HFFc6 (cell line): ENCODE results near the gene ZNF3. TPM values are rescaled to one million over a fixed set of nuclear protein-coding genes. Genes with fewer than 3 reads are reported as not detected.

Experiments
- DNase-seq: peaks from one replicate; pipeline ENCODE4 v3.0.0-alpha.2; 2018
- H3K27ac Mint-ChIP-seq: 2 replicates; pipeline ENCODE4 v1.8.0; 2020; ENCODE audit warnings: mild to moderate bottlenecking, mixed read lengths
- H3K27me3 Mint-ChIP-seq: 2 replicates; pipeline ENCODE4 v1.8.0; 2021; ENCODE audit warnings: mild to moderate bottlenecking, moderate library complexity, mixed read lengths; ENCODE audit not compliant: insufficient read depth
- H3K36me3 Mint-ChIP-seq: 2 replicates; pipeline ENCODE4 v1.8.0; 2021; ENCODE audit warnings: low read depth, mixed read lengths
- H3K4me1 Mint-ChIP-seq: 2 replicates; pipeline ENCODE4 v1.8.0; 2020; ENCODE audit warnings: low read depth, mixed read lengths
- H3K4me3 Mint-ChIP-seq: 2 replicates; pipeline ENCODE4 v1.8.0; 2020; ENCODE audit warnings: mild to moderate bottlenecking, moderate library complexity, mixed read lengths
- H3K9me3 Mint-ChIP-seq: 2 replicates; pipeline ENCODE4 v1.8.0; 2020; ENCODE audit warnings: mild to moderate bottlenecking, mixed read lengths
- total RNA-seq, 6 experiments: library from RNA; stranded (reverse); fragmentation: NEBNext Ultra II Directional; extraction: Animal tissue kit (Norgen Biotek cat#: 25700); gene quantifications; 2 replicates in 1 of 6; 3 replicates in 5 of 6; pipeline ENCODE4 v1.2.3, GENCODE V29; 2021
- TF ChIP-seq, protein P1 (sequence below): fragments of 200-600 bp; sonication (generic); IDR thresholded peaks from 2 replicates; pipeline ENCODE4 v1.5.0; 2021; ENCODE audit warnings: antibody characterized with exemption, mild to moderate bottlenecking

ZNF3 gene
- total RNA-seq, 6 experiments from 2014 or later: 16.5 to 19.4 (median 18.3) TPM

- no peak for DNase-seq
- H3K27ac Mint-ChIP-seq: no peak overlapping the region
- no peaks in the 10 kb centered on the region for H3K9me3 Mint-ChIP-seq
- H3K4me1 Mint-ChIP-seq: peaks cover 20% of the 10 kb centered on the region
- H3K4me3 Mint-ChIP-seq: no peak overlapping the region
- peaks cover 33% of the 10 kb centered on the region for H3K36me3 Mint-ChIP-seq
- H3K27me3 Mint-ChIP-seq: no peaks in the 10 kb centered on the region
- TF ChIP-seq, protein P1, sequence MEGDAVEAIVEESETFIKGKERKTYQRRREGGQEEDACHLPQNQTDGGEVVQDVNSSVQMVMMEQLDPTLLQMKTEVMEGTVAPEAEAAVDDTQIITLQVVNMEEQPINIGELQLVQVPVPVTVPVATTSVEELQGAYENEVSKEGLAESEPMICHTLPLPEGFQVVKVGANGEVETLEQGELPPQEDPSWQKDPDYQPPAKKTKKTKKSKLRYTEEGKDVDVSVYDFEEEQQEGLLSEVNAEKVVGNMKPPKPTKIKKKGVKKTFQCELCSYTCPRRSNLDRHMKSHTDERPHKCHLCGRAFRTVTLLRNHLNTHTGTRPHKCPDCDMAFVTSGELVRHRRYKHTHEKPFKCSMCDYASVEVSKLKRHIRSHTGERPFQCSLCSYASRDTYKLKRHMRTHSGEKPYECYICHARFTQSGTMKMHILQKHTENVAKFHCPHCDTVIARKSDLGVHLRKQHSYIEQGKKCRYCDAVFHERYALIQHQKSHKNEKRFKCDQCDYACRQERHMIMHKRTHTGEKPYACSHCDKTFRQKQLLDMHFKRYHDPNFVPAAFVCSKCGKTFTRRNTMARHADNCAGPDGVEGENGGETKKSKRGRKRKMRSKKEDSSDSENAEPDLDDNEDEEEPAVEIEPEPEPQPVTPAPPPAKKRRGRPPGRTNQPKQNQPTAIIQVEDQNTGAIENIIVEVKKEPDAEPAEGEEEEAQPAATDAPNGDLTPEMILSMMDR: no peak
Observed at GRCh38 chr7:100106633-100107032, 25.1 kb upstream of the ZNF3 start.

DNA sequence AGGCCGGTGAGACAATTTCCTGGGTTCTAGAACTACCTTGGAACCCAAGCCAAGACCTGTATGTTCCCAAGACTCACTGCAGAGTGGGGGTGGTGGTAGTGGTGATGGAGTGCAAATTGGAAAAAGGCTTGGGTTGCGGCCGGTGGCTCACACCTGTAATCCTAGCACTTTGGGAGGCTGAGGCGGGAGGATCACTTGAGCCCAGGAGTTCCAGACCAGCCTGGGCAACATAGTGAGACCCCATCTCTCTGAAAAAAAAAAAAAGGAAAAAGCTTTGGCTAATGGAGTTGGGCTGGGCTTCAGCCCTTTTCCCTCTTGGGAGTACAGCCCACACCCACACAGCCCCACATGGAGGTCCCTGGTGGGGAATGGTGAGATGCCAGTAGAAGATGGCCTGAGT lies 24.0 kb upstream of the ZNF3 start:
- H3K36me3 Mint-ChIP-seq: peaks cover 25% of the 10 kb centered on the region
- H3K27me3 Mint-ChIP-seq: peaks cover 2% of the 10 kb centered on the region; the same call in 1 of the 2 replicates
- no peaks in the 10 kb centered on the region for H3K9me3 Mint-ChIP-seq
- no peak for DNase-seq
- no peak overlapping the region for H3K27ac Mint-ChIP-seq
- H3K4me1 Mint-ChIP-seq: peaks cover 20% of the 10 kb centered on the region
- no peak overlapping the region for H3K4me3 Mint-ChIP-seq
- TF ChIP-seq, protein P1: no peak

DNA sequence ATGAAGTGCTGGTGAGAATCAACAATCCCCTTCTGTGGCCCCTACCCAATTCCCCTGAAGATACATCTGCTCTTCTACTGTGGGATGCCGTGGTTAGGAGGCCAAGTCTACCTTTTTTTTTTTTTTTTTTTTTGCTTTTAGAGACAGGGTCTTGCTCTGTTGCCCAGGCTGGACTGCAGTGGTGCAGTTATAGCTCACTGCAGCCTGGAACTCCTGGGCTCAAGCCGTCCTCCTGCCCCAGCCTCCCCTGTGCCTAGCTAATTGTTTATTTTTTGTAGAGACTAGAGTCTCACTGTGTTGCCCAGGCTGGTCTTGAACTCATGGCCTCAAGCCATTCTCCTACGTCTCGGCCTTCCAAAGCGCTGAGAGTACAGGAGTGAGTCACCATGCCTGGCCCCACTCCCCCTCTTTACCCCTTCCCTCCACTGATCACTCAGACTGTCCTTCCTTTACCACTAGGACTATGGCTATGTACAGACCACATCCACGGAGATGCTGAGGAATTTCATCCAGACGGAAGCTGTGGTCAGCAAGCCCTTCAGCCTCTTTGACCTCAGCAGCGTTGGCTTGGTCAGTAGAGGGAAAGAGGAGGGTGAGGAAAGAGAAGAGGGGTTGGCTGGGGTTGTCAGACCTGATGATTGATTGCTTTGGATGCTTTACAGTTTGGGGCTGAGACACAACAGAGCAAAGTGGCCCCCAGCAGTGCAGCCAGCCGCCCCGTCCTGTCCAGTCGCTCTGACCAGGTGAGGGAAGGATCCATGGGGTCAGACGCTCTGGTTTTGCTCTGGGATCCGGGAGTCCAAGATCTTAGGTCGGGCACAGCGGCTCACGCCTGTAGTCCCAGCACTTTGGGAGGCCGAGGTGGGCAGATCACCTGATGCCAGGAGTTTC lies 21.7 kb upstream of the ZNF3 start:
- peak; percentile 93 for DNase-seq
- H3K9me3 Mint-ChIP-seq: no peaks in the 10 kb centered on the region
- peaks cover 2% of the 10 kb centered on the region; the same call in 1 of the 2 replicates for H3K27me3 Mint-ChIP-seq
- peaks cover 39% of the 10 kb centered on the region for H3K36me3 Mint-ChIP-seq
- TF ChIP-seq, protein P1: no peak
- H3K27ac Mint-ChIP-seq: peak overlapping the region; percentile 91
- H3K4me3 Mint-ChIP-seq: peak overlapping the region; percentile 90
- peaks cover 40% of the 10 kb centered on the region for H3K4me1 Mint-ChIP-seq

DNA sequence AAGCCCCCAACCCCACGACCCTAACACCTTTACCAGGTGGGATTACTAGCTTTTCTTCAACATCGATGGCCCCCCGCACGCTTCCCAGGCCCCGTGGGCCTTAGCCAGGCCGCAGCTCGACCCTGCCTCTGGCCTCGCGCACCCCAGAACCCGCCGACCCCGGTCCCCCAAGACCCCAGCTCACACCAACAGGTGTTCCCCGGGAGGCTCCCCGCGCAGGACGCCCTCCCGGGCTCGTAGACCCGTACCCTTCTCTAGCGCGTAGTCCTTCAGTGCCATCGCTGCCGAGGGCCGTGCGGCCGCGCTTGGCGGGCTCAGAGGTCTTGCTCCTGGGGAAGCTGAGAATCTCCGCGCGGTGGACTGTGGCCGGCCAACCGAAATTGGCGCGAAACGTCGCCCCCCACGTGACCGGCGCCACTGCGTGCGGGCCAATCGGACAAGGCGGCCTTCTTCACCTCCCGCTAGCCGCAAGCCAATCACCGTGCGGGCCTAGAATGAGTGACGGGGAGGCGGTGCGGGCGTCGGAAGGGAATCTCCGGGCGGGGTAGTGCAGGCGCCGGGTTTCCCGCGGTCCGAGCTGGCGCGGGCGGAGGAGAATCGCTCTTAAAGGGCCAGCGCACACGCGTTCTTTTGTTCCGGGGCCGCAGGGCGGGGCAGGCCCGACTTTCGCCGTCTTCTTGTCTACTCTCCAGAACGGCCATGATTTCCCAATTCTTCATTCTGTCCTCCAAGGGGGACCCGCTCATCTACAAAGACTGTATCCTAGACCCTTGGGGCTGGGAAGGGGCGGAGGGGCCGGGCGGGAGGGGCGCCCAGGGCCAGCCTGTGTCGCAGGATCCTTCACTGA lies 19.7 kb upstream of the ZNF3 start, which contains the start of the genes AP4M1 and MCM7:
TSS of gene AP4M1 (plus strand) at position 628 of the 847 bp plus-strand sequence. CDS start at position 700, 72 bp downstream.
TSS of gene MCM7 (minus strand) at position 382 of the 847 bp plus-strand sequence. CDS start at position 279, 103 bp downstream.
- peak within 1 kb of the TSS; percentile 90 for H3K4me3 Mint-ChIP-seq
- H3K27ac Mint-ChIP-seq: peak within 1 kb of the TSS; percentile 91
- DNase-seq: peak; percentile 99
- peaks cover 45% of the 10 kb centered on the region for H3K4me1 Mint-ChIP-seq
- H3K27me3 Mint-ChIP-seq: peaks cover 2% of the 10 kb centered on the region
- H3K36me3 Mint-ChIP-seq: peaks cover 47% of the 10 kb centered on the region
- TF ChIP-seq, protein P1: 0 out of 2 replicates have a peak, but pooled peaks have one; percentile 3
- no peaks in the 10 kb centered on the region for H3K9me3 Mint-ChIP-seq

DNA sequence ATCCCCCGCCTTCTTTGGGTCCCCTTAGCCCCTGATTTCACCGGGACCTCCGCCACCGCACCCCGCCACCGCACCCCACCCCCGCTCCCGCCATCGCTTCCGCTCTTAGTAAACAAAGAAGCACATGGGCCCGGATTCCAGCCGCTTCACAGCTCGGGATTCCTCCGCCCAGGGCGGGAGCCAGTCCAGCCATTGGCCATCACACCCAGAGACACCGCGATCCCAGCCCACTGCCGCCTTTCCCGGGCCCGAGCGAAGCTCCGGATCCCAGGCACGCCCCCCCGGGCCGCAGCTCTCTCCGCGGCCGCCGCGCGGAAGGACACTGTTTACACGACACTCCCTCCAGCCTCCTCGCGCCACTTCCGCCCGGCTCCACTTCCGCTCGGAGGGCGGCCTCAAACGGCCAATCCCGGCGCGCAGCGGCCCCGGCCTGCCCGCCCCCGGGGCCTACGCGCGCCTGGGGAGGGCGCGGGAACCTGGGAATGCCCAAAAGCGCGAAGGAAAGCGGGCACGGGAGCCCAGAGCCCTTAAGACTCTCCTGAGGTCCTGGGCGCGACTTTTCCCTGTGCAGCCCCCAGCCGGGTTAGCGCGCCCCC lies 19.0 kb upstream of the ZNF3 start:
- Mint-ChIP-seq H3K27me3 (peaks cover 2% of the 10 kb centered on the region), H3K9me3 (no peaks in the 10 kb centered on the region), H3K27ac (peak overlapping the region; percentile 91), H3K4me1 (peaks cover 48% of the 10 kb centered on the region), H3K4me3 (peak overlapping the region; percentile 90), H3K36me3 (peaks cover 54% of the 10 kb centered on the region)
- TF ChIP-seq, protein P1: 0 out of 2 replicates have a peak, but pooled peaks have one; percentile 12
- DNase-seq: peak; percentile 99
